Stimulated activated naive CD4-positive, alpha-beta T cell treated with Interleukin-2 at 50 U/mL for 16 hours (primary cell): ENCODE measurements around the gene RGMA.

Experiments
- DNase-seq: peaks from one replicate; lab custom pipeline; 2025; lab: John Stamatoyannopoulos, UW

The RGMA gene

GRCh38 chr15:93017526-93017925 is 71.5 kb downstream of the RGMA start:
- no peak for DNase-seq

- DNase-seq = no peak
Measured at GRCh38 chr15:93012786-93013185, 76.2 kb downstream of the RGMA start.

DNA sequence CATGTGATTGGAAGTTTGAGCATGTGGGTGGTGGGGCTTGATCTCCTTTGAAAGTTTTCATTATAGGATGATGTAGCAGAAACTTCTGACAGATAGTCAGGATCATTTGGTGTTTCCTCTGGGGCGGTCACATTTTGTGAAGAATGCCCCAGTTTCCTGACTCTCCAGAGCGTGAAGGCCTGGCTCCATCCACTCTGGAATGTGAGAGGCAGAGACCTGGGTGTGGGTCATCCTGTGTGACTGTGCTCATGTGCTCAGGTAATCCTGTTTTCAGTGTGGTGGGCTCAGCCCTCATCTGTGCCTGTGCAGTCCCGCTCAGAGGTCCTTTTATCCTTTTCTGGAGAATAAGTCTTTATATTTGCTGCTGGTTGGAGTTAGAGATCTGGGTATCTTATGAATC is 81.0 kb downstream of the RGMA start:
- no peak for DNase-seq

DNA sequence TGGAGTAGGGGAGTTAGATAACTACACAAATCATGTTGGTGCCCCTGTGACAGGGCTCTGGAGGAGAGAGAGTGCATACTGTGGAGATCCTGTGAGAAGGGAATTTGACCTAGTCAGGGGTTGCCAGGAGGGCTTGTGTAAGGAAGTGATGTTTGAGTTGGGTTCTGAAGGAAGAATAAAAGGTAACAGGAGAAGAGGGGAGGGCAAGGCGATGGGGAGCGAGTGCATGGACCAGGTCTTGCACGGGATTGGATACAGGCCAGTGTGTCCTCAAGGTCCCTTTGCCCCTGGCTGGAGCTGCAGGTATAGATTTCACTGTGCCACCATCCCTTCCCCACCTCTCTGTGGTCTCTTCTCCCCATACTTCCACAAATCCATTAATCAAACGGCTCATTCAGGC is 83.9 kb downstream of the RGMA start:
- no peak for DNase-seq

DNA sequence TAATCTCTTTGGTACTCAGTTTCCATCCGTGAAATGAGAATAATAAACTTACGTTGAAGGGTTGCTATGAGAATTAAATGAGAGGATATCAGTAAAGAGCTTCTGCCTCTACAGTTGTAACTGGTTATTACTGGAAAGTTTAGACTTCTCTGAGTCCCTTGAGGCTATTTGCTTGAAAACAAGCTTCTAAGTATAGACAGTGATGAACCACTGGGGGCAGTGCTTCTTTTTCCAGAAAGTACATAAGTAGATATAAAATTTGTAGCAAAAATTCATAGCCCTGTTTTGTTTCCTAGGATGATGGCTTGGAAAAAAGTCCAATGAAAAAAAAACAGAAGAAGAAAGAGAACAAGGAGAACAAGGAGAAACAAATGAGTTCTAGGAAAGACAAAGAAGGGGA is 87.1 kb downstream of the RGMA start:
- no peak for DNase-seq

- no peak for DNase-seq
Measured at GRCh38 chr15:93001156-93001555, 87.9 kb downstream of the RGMA start.

DNA sequence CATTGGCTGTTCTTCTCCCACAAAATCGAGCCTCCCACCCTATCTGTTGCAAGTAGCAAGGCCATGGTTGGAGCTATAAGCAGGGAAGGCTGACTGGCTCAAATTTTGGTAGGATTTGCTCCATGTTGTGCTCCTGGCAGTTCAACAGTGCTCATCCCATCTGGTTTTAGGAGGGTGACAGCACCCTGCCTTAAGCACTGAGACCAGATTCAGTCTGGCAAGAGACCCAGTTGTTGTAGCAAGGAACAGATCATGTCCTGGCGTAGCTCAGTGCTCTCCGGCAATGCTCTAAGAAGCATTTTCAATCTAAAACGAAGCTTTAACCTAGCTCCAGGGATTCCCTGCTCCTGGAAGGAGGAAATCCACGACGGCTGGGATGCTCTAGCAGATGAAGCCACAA is 91.2 kb downstream of the RGMA start:
- no peak for DNase-seq

GRCh38 chr15:92992720-92993119 is 96.3 kb downstream of the RGMA start:
- DNase-seq = no peak

DNA sequence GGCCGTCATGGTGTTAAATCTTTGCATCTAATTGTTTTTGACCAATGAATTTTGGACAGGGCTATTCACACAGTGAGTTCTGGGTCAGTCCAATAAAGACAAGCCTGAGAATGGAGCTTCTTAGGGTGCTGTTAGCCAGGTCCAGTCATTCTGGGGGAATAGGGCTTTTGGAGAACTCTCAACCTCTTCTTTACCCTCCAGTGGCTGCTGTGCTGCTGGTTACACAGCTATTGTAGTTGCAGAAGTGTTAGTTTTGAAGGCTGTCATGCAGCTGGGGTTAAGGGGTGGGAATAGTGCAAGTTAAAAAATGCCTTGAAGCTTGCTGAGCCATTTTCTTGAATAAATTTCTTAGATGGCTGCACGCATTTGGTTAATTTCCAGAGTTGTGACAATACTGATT is 99.0 kb downstream of the RGMA start:
- no peak for DNase-seq

GRCh38 chr15:92989470-92989869 is 99.5 kb downstream of the RGMA start:
- DNase-seq = no peak
